ENCODE results near the gene DICER1.

- TF ChIP-seq GATA3 (IDR thresholded peaks at IDR 0.05; ENCODE audit: low read depth, low read length), result no peak
- TF ChIP-seq GATA2 (IDR thresholded peaks at IDR 0.05; ENCODE audit: low read depth, low read length), result no peak
Measured at GRCh38 chr14:95163666-95164065, 6.3 kb upstream of the DICER1 start.

Data from SH-SY5Y (cell line).